Measurements from ENCODE around the gene UBE2D1. TPM values are rescaled to one million over a fixed set of nuclear protein-coding genes. Genes with fewer than 3 reads are reported as not detected.

UBE2D1 gene
- total and polyA plus RNA-seq, 2 of the 13 experiments (the other 11 are each of a cell fraction or from before 2014, with no cell fraction given): 6.2 to 13.8 TPM

GRCh38 chr10:58334817-58335305, at the start of gene UBE2D1 (continued):
- TF ChIP-seq ZNF790 (CRISPR knock-in tag; IDR thresholded peaks at IDR 0.05; ENCODE audit: borderline replicate concordance) (no peak), PAF1 (CRISPR knock-in tag; IDR thresholded peaks at IDR 0.05) (no peak), DNMT1 (CRISPR knock-in tag; IDR thresholded peaks at IDR 0.05) (0 out of 2 replicates have a peak, but pooled peaks have one; percentile 46), HDAC6 (IDR thresholded peaks at IDR 0.05; ENCODE audit: low read depth, low read length) (no peak), IRX3 (CRISPR knock-in tag; IDR thresholded peaks at IDR 0.05; ENCODE audit: borderline replicate concordance, low read depth) (no peak), ZNF766 (CRISPR knock-in tag; IDR thresholded peaks at IDR 0.05; ENCODE audit: borderline replicate concordance) (no peak), PBX3 (CRISPR knock-in tag; IDR thresholded peaks at IDR 0.05; ENCODE audit: borderline replicate concordance) (no peak), SRY (CRISPR knock-in tag; IDR thresholded peaks at IDR 0.05) (no peak), ZNF724P (CRISPR knock-in tag; IDR thresholded peaks at IDR 0.05; ENCODE audit: borderline replicate concordance) (no peak), XRCC5 (optimal IDR thresholded peaks at IDR 0.05; ENCODE audit: low read length) (no peak), IKZF1 (IDR thresholded peaks at IDR 0.05) (no peak), GATAD1 (CRISPR knock-in tag; IDR thresholded peaks at IDR 0.05) (peak; percentile 50), ETS1 (CRISPR knock-in tag; IDR thresholded peaks at IDR 0.05) (no peak), ZNF441 (CRISPR knock-in tag; IDR thresholded peaks at IDR 0.05; ENCODE audit: borderline replicate concordance) (peak; percentile 91), GATAD2A (CRISPR knock-in tag; IDR thresholded peaks at IDR 0.05) (no peak), ZFP41 (CRISPR knock-in tag; IDR thresholded peaks at IDR 0.05; ENCODE audit: borderline replicate concordance) (no peak), ZSCAN31 (CRISPR knock-in tag; IDR thresholded peaks at IDR 0.05; ENCODE audit: low read depth) (peak; percentile 79; the same call in 1 of the 2 replicates), KLF16 (CRISPR knock-in tag; IDR thresholded peaks at IDR 0.05) (peak in 1 of 2 experiments; percentile 76; a peak in 2 of 4 replicates), BATF2 (CRISPR knock-in tag; IDR thresholded peaks at IDR 0.05) (no peak), ATF6 (CRISPR knock-in tag; conservative IDR thresholded peaks at IDR 0.05) (no peak), ZNF263 (CRISPR knock-in tag; IDR thresholded peaks at IDR 0.05) (no peak), ZGPAT (CRISPR knock-in tag; IDR thresholded peaks at IDR 0.05) (peak; percentile 67; the same call in 1 of the 2 replicates), HDAC2 (CRISPR knock-in tag; IDR thresholded peaks at IDR 0.05) (peak; percentile 28; the same call in 1 of the 2 replicates), ZFP36L2 (CRISPR knock-in tag; IDR thresholded peaks at IDR 0.05) (no peak), NPAS2 (CRISPR knock-in tag; IDR thresholded peaks at IDR 0.05; ENCODE audit: borderline replicate concordance) (no peak), ZNF367 (CRISPR knock-in tag; IDR thresholded peaks at IDR 0.05; ENCODE audit: borderline replicate concordance) (peak; percentile 61; the same call in 1 of the 2 replicates)

Measured in HepG2 (cell line).